Keratinocyte (primary cell): Measurements from ENCODE around the gene DPP8. TPM values are rescaled to one million over a fixed set of nuclear protein-coding genes. Genes with fewer than 3 reads are reported as not detected.

Experiments
- DNase-seq: peaks from one replicate; pipeline ENCODE4 v3.0.0-alpha.2; 2011; ENCODE audit warnings: low read depth, missing footprints, low spot score
- FAIRE-seq: peaks from 2 replicates; lab custom pipeline; 2011; peaks lifted over from hg19 to GRCh38; lab: Jason Lieb, UNC
- H2AFZ ChIP-seq: 2 replicates; pipeline ENCODE4 v1.6.0; 2012; ENCODE audit warnings: low read length, control low read depth, inconsistent platforms; ENCODE audit not compliant: control insufficient read depth
- H3K27ac ChIP-seq: 2 replicates; pipeline ENCODE4 v1.5.1; 2011; ENCODE audit warnings: low read length; ENCODE audit not compliant: control insufficient read depth, insufficient read depth
- H3K27me3 ChIP-seq: 3 replicates; pipeline ENCODE4 v1.6.0; 2011; ENCODE audit warnings: low read length; ENCODE audit not compliant: control insufficient read depth, insufficient read depth; ENCODE audit errors: extremely low read depth
- H3K36me3 ChIP-seq, 2 experiments: 2 replicates in 1 of 2; 3 replicates in 1 of 2; pipeline ENCODE4 v1.5.1; 2011; ENCODE audit warnings: low read length in 2 of 2, mild to moderate bottlenecking in 1 of 2; ENCODE audit not compliant: control insufficient read depth in 2 of 2, insufficient read depth in 2 of 2; ENCODE audit errors: extremely low read depth in 1 of 2
- H3K4me1 ChIP-seq: 3 replicates; pipeline ENCODE4 v1.5.1; 2011; ENCODE audit warnings: low read length; ENCODE audit not compliant: control insufficient read depth, insufficient read depth; ENCODE audit errors: extremely low read depth
- H3K4me2 ChIP-seq: 3 replicates; pipeline ENCODE4 v1.6.0; 2011; ENCODE audit warnings: low read depth, low read length; ENCODE audit not compliant: control insufficient read depth, insufficient read depth; ENCODE audit errors: extremely low read depth
- H3K4me3 ChIP-seq, 3 experiments: fragments of 200-600 bp in 1 of 3; sonication (generic) in 1 of 3; 2 replicates in 2 of 3; 3 replicates in 1 of 3; pipeline ENCODE4 v1.5.1; 2011 to 2016; ENCODE audit warnings: low read length in 3 of 3, mild to moderate bottlenecking in 3 of 3, control low read depth in 2 of 3, inconsistent platforms in 1 of 3, low read depth in 1 of 3, mixed read lengths in 1 of 3, mixed run types in 1 of 3, moderate library complexity in 1 of 3; ENCODE audit not compliant: control insufficient read depth in 2 of 3, insufficient read depth in 2 of 3; ENCODE audit errors: extremely low read depth in 1 of 3
- H3K79me2 ChIP-seq: 2 replicates; pipeline ENCODE4 v1.6.0; 2012; ENCODE audit warnings: low read length; ENCODE audit not compliant: control insufficient read depth, insufficient read depth
- H3K9ac ChIP-seq: 3 replicates; pipeline ENCODE4 v1.6.0; 2011; ENCODE audit warnings: low read length; ENCODE audit not compliant: control insufficient read depth, insufficient read depth; ENCODE audit errors: extremely low read depth
- H3K9me1 ChIP-seq: 3 replicates; pipeline ENCODE4 v1.6.0; 2011; ENCODE audit warnings: low read length; ENCODE audit not compliant: control insufficient read depth, insufficient read depth; ENCODE audit errors: extremely low read depth
- H3K9me3 ChIP-seq: 2 replicates; pipeline ENCODE4 v1.5.1; 2012; ENCODE audit warnings: low read depth, low read length; ENCODE audit not compliant: control insufficient read depth
- H4K20me1 ChIP-seq: 3 replicates; pipeline ENCODE4 v1.6.0; 2011; ENCODE audit warnings: low read length; ENCODE audit not compliant: control insufficient read depth, insufficient read depth; ENCODE audit errors: extremely low read depth
- EZH2 ChIP-seq: IDR thresholded peaks from one replicate; pipeline ENCODE4 v1.6.1; 2012; ENCODE audit warnings: inconsistent platforms, mild to moderate bottlenecking, low read length, moderate library complexity
- dilution Hi-C: fragments of 300-500 bp; cut with MboI; formaldehyde crosslinking; loops from one replicate; pipeline ENCODE4 v1.7.0; 2020; ENCODE audit warnings: low sequenced_read_pairs; ENCODE audit not compliant: extremely low pct_ligation_motif_present
- polyA plus RNA-seq, 5 experiments: library from polyadenylated mRNA; depleted of rRNA in 3 of 5; stranded (reverse) in 3 of 5; stranded (forward) in 1 of 5; unstranded in 1 of 5; fragments of >200 nt; gene quantifications; 1 replicate in 1 of 5; 2 replicates in 3 of 5; 3 replicates in 1 of 5; pipeline versions ENCODE4 v1.2.1 to v1.2.3, GENCODE V29; 2011 to 2012; ENCODE audit warnings: missing spikeins in 2 of 5, low read depth in 1 of 5, low replicate concordance in 1 of 5
- TF ChIP-seq, protein P1 (sequence below), 3 experiments: IDR thresholded peaks in 1 of 3; conservative IDR thresholded peaks in 1 of 3; optimal IDR thresholded peaks in 1 of 3; 2 replicates in 2 of 3; 3 replicates in 1 of 3; pipeline versions ENCODE3 to v1.5.1; 2011; ENCODE audit warnings: low read length in 3 of 3, mild to moderate bottlenecking in 3 of 3, moderate library complexity in 2 of 3, control low read depth in 1 of 3, inconsistent platforms in 1 of 3; ENCODE audit not compliant: insufficient read depth in 2 of 3; ENCODE audit errors: extremely low read depth in 1 of 3

Gene DPP8
- polyA plus RNA-seq, 1 donor (not counting 4 experiments of a cell fraction or from before 2014, with no cell fraction given): 21.6 TPM

GRCh38 chr15:65409036-65409631 lies 108.4 kb downstream of the DPP8 start:
- H3K36me3 ChIP-seq: no peaks in the 10 kb centered on the region
- no peak overlapping the region for H3K9ac ChIP-seq
- H3K27me3 ChIP-seq: peaks cover 21% of the 10 kb centered on the region
- peaks cover 5% of the 10 kb centered on the region for H3K4me1 ChIP-seq
- H2AFZ ChIP-seq: no peak overlapping the region
- FAIRE-seq (no peak), DNase-seq (no peak)
- no peaks in the 10 kb centered on the region for H3K79me2 ChIP-seq
- dilution Hi-C loops: no loop called here
- H4K20me1 ChIP-seq: no peaks in the 10 kb centered on the region
- H3K9me3 ChIP-seq: no peaks in the 10 kb centered on the region
- no peak overlapping the region for H3K27ac ChIP-seq
- TF ChIP-seq, protein P1, sequence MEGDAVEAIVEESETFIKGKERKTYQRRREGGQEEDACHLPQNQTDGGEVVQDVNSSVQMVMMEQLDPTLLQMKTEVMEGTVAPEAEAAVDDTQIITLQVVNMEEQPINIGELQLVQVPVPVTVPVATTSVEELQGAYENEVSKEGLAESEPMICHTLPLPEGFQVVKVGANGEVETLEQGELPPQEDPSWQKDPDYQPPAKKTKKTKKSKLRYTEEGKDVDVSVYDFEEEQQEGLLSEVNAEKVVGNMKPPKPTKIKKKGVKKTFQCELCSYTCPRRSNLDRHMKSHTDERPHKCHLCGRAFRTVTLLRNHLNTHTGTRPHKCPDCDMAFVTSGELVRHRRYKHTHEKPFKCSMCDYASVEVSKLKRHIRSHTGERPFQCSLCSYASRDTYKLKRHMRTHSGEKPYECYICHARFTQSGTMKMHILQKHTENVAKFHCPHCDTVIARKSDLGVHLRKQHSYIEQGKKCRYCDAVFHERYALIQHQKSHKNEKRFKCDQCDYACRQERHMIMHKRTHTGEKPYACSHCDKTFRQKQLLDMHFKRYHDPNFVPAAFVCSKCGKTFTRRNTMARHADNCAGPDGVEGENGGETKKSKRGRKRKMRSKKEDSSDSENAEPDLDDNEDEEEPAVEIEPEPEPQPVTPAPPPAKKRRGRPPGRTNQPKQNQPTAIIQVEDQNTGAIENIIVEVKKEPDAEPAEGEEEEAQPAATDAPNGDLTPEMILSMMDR (optimal IDR thresholded peaks at IDR 0.05 in 1 of 3, IDR thresholded peaks at IDR 0.05 in 1 of 3, conservative IDR thresholded peaks at IDR 0.05 in 1 of 3; ENCODE audit: extremely low read depth in 1 of 3, insufficient read depth in 2 of 3, low read length in 3 of 3): no peak
- no peak for TF ChIP-seq EZH2
- H3K4me3 ChIP-seq: no peak overlapping the region
- H3K4me2 ChIP-seq: no peak overlapping the region
- no peaks in the 10 kb centered on the region for H3K9me1 ChIP-seq

- Histone ChIP-seq H3K9me1 (no peaks in the 10 kb centered on the region), H3K27ac (no peak overlapping the region), H4K20me1 (no peaks in the 10 kb centered on the region), H2AFZ (no peak overlapping the region), H3K36me3 (no peaks in the 10 kb centered on the region), H3K79me2 (no peaks in the 10 kb centered on the region), H3K4me3 (no peak overlapping the region), H3K4me1 (peaks cover 5% of the 10 kb centered on the region), H3K27me3 (peaks cover 26% of the 10 kb centered on the region), H3K9me3 (no peaks in the 10 kb centered on the region), H3K9ac (no peak overlapping the region), H3K4me2 (no peak overlapping the region)
- dilution Hi-C loops: no loop called here
- DNase-seq (no peak), FAIRE-seq (no peak)
- no peak for TF ChIP-seq EZH2
- TF ChIP-seq, protein P1 (optimal IDR thresholded peaks at IDR 0.05 in 1 of 3, IDR thresholded peaks at IDR 0.05 in 1 of 3, conservative IDR thresholded peaks at IDR 0.05 in 1 of 3; ENCODE audit: extremely low read depth in 1 of 3, insufficient read depth in 2 of 3, low read length in 3 of 3): no peak
Measured at GRCh38 chr15:65408324-65409035, 109.0 kb downstream of the DPP8 start.
